HCT116 (cell line): ENCODE measurements around the gene PDGFA. TPM values are rescaled to one million over a fixed set of nuclear protein-coding genes. Genes with fewer than 3 reads are reported as not detected.

Experiments used
- ATAC-seq: fragments of 200-7000 bp; cut with Tn5 transposase; 2 replicates; pipeline ENCODE4 v1.9.1; 2020; ENCODE audit warnings: mild to moderate bottlenecking, moderate library complexity
- BruUV-seq: library from RNA; stranded (reverse); fragments of 400-500 nt; replicated peaks from 2 replicates; lab custom pipeline; 2021; lab: Mats Ljungman, UMichigan
- CTCF ChIA-PET: fragments of 300-600 bp; sonication (Branson Sonifier 250); formaldehyde crosslinking; loops from one replicate; lab custom pipeline; 2021; ENCODE audit warnings: antibody characterized with exemption; lab: Charles Lee
- POLR2A ChIA-PET: fragments of 300-600, 350-600 bp; sonication (Branson Sonifier 250); formaldehyde crosslinking; loops from one replicate; lab custom pipeline; 2021; ENCODE audit warnings: antibody characterized with exemption; lab: Charles Lee
- RAD21 ChIA-PET, 2 experiments: fragments of 300-600 bp; sonication (Branson Sonifier 250); formaldehyde crosslinking; loops; one replicate each; lab custom pipeline; 2023; ENCODE audit warnings: low total read pairs in 2 of 2; ENCODE audit not compliant: uncharacterized antibody in 2 of 2, unreplicated experiment in 2 of 2, low non-redundant PET in 1 of 2; lab: Charles Lee
- DNase-seq: peaks from one replicate; pipeline ENCODE4 v3.0.0-alpha.2; 2010; ENCODE audit warnings: low read depth, low spot score
- H2AFZ ChIP-seq: fragments of 200-600 bp; shearing (Covaris generic), sonication (generic); 2 replicates; pipeline ENCODE4 v1.6.1; 2017; ENCODE audit warnings: low read depth, mixed run types, mixed read lengths, antibody characterized with exemption, low read length; ENCODE audit not compliant: poor library complexity, severe bottlenecking
- H3K27ac ChIP-seq: 2 replicates; pipeline ENCODE4 v1.5.1; 2012; ENCODE audit warnings: low read depth, low read length
- H3K27me3 ChIP-seq: fragments of 200-600 bp; sonication (generic); 2 replicates; pipeline ENCODE4 v1.6.1; 2016; ENCODE audit warnings: mixed run types, low read length, mixed read lengths; ENCODE audit not compliant: insufficient read depth
- H3K36me3 ChIP-seq, 2 experiments: fragments of 200-500 bp in 1 of 2; fragments of 200-600 bp in 1 of 2; sonication (Bioruptor generic) in 1 of 2; sonication (generic) in 1 of 2; 2 replicates each; pipeline versions ENCODE4 v1.5.1 to v1.6.1; 2014 to 2016; ENCODE audit warnings: low read length in 2 of 2, inconsistent platforms in 1 of 2, mixed read lengths in 1 of 2, mixed run types in 1 of 2; ENCODE audit not compliant: insufficient read depth in 2 of 2, control insufficient read depth in 1 of 2
- H3K4me1 ChIP-seq, 2 experiments: fragments of 200-600 bp in 1 of 2; sonication (generic) in 1 of 2; 2 replicates each; pipeline versions ENCODE4 v1.5.1 to v1.6.1; 2012 to 2017; ENCODE audit warnings: low read length in 2 of 2, inconsistent platforms in 1 of 2, mild to moderate bottlenecking in 1 of 2, mixed read lengths in 1 of 2, mixed run types in 1 of 2, moderate library complexity in 1 of 2; ENCODE audit not compliant: insufficient read depth in 2 of 2, control insufficient read depth in 1 of 2
- H3K4me2 ChIP-seq: fragments of 200-600 bp; sonication (generic); 2 replicates; pipeline ENCODE4 v1.6.1; 2017; ENCODE audit warnings: mixed run types, low read length, mixed read lengths
- H3K4me3 ChIP-seq, 2 experiments: fragments of 200-600 bp in 1 of 2; sonication (generic) in 1 of 2; replicated peaks in 1 of 2; 2 replicates each; pipeline ENCODE4 v1.5.1; 2011 to 2016; ENCODE audit warnings: low read length in 2 of 2, control low read depth in 1 of 2, low read depth in 1 of 2, mild to moderate bottlenecking in 1 of 2, mixed read lengths in 1 of 2, mixed run types in 1 of 2
- H3K79me2 ChIP-seq: fragments of 200-600 bp; sonication (generic); 2 replicates; pipeline ENCODE4 v1.6.1; 2017; ENCODE audit warnings: mild to moderate bottlenecking, mixed run types, low read length, moderate library complexity, mixed read lengths; ENCODE audit not compliant: insufficient read depth
- H3K9ac ChIP-seq: fragments of 200-600 bp; sonication (generic); 2 replicates; pipeline ENCODE4 v1.6.1; 2016; ENCODE audit warnings: low read length, mixed read lengths
- H3K9me2 ChIP-seq: fragments of 200-600 bp; sonication (generic), shearing (Covaris generic); 2 replicates; pipeline ENCODE4 v1.6.1; 2017; ENCODE audit warnings: mixed run types, mild to moderate bottlenecking, moderate library complexity; ENCODE audit not compliant: insufficient read depth
- H3K9me3 ChIP-seq, 2 experiments: fragments of 200-500 bp in 1 of 2; fragments of 200-600 bp in 1 of 2; sonication (Bioruptor generic) in 1 of 2; sonication (generic) in 1 of 2; 2 replicates each; pipeline ENCODE4 v1.6.1; 2014 to 2017; ENCODE audit warnings: low read length in 2 of 2, mixed read lengths in 2 of 2, inconsistent platforms in 1 of 2, low read depth in 1 of 2, mild to moderate bottlenecking in 1 of 2, mixed run types in 1 of 2, moderate library complexity in 1 of 2; ENCODE audit not compliant: control insufficient read depth in 1 of 2, insufficient read depth in 1 of 2
- H4K20me1 ChIP-seq: fragments of 200-600 bp; sonication (generic), shearing (Covaris generic); 2 replicates; pipeline ENCODE4 v1.6.1; 2017; ENCODE audit warnings: mixed run types, mild to moderate bottlenecking, moderate library complexity; ENCODE audit not compliant: insufficient read depth
- CBX3 ChIP-seq: IDR thresholded peaks from 2 replicates; pipeline ENCODE4 v1.6.1; 2012; ENCODE audit warnings: low read depth
- ELF1 ChIP-seq: IDR thresholded peaks from 2 replicates; pipeline ENCODE4 v1.6.1; 2012; ENCODE audit warnings: low read depth, borderline replicate concordance
- FOSL1 ChIP-seq: IDR thresholded peaks from 2 replicates; pipeline ENCODE4 v1.6.1; 2012; ENCODE audit warnings: low read depth
- JUND ChIP-seq: IDR thresholded peaks from 2 replicates; pipeline ENCODE4 v1.6.1; 2012
- POLR2A ChIP-seq: IDR thresholded peaks from 2 replicates; pipeline ENCODE4 v1.7.0; 2011; ENCODE audit warnings: borderline replicate concordance; ENCODE audit not compliant: insufficient read depth, insufficient read length; ENCODE audit errors: extremely low read depth
- POLR2AphosphoS5 ChIP-seq: IDR thresholded peaks from 2 replicates; pipeline ENCODE4 v1.6.1; 2011; ENCODE audit warnings: mild to moderate bottlenecking, low read depth, low read length, moderate library complexity
- RAD21 ChIP-seq: IDR thresholded peaks from 2 replicates; pipeline ENCODE4 v1.6.1; 2012; ENCODE audit warnings: low read depth, mild to moderate bottlenecking
- SIN3A ChIP-seq: IDR thresholded peaks from 2 replicates; pipeline ENCODE4 v1.6.1; 2012; ENCODE audit warnings: low read depth
- YY1 ChIP-seq: IDR thresholded peaks from 2 replicates; pipeline ENCODE4 v1.6.1; 2011; ENCODE audit warnings: low read length, low read depth, moderate library complexity, mild to moderate bottlenecking; ENCODE audit not compliant: insufficient replicate concordance; ENCODE audit errors: extremely low read depth
- intact Hi-C: fragments of 100-400 bp; cut with micrococcal nuclease; formaldehyde crosslinking; loops from 2 replicates; pipeline ENCODE4 v1.10.0; 2022
- total RNA-seq: library from RNA; stranded (reverse); gene quantifications from one replicate; pipeline ENCODE4 v1.2.1, GENCODE V29; 2021; ENCODE audit not compliant: unreplicated experiment
- TF ChIP-seq, protein P1 (sequence below): IDR thresholded peaks from 2 replicates; pipeline ENCODE4 v1.6.1; 2012
- TF ChIP-seq, protein P2 (sequence below): IDR thresholded peaks from 2 replicates; pipeline ENCODE4 v1.6.1; 2012
- TF ChIP-seq, protein P3 (sequence below): IDR thresholded peaks from 2 replicates; pipeline ENCODE4 v1.6.1; 2012; ENCODE audit warnings: low read depth
- TF ChIP-seq, protein P4 (sequence below): IDR thresholded peaks from 2 replicates; pipeline ENCODE4 v1.6.1; 2011; ENCODE audit warnings: mild to moderate bottlenecking, low read length, moderate library complexity; ENCODE audit not compliant: insufficient replicate concordance; ENCODE audit errors: extremely low read depth

Gene PDGFA
- total RNA-seq, 1 experiment from 2014 or later, result 44.7 TPM

DNA sequence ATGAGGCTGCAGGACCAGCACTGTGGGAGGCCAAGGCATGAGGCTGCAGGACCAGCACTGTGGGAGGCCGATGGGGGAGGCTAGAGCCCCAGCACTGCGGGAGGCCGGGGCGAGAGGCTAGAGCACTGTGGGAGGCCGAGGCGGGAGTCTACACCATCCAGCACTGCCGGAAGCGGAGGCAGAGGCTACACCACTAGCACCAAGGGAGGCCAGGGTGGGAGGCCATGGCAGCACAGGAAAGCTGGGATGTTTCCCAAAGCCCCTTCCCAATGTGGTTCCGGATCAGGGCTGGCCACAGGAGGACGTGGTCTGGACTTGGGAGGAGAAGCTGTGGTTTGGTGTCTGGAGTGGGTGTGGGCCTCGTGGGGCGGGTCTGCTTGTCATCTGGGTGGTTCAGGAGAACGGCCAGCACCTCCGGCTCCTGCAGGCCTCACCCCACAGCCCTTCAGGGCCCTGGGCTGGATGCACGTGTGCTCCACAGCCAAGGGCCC lies 43.6 kb downstream of the PDGFA start (continued):
- TF ChIP-seq, protein P1, sequence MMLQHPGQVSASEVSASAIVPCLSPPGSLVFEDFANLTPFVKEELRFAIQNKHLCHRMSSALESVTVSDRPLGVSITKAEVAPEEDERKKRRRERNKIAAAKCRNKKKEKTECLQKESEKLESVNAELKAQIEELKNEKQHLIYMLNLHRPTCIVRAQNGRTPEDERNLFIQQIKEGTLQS, result no peak
- TF ChIP-seq ELF1, result no peak
- TF ChIP-seq RAD21, result no peak
- no peak for TF ChIP-seq POLR2AphosphoS5
- TF ChIP-seq POLR2A, result no peak

DNA sequence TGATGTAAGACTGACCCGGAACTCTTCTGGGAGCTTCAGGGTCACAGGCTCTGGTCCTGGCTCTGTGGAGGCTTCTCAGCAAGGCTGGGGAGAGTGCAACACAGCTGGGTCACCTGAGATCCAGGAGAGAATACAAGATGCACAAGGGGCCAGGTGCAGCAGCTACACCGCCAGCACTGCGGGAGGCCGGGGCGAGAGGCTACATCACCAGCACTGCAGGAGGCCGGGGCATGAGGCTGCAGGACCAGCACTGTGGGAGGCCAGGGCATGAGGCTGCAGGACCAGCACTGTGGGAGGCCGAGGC lies 44.3 kb downstream of the PDGFA start:
- Histone ChIP-seq H3K27ac (no peak overlapping the region), H2AFZ (no peak overlapping the region), H3K79me2 (no peaks in the 10 kb centered on the region), H3K9ac (no peak overlapping the region), H3K9me3 (peaks cover 0 to 4% of the 10 kb centered on the region in 2 experiments; a peak in 1 of 4 replicates), H3K9me2 (no peaks in the 10 kb centered on the region), H3K4me1 (peaks cover 2 to 9% of the 10 kb centered on the region in 2 experiments; a peak in 3 of 4 replicates), H3K4me3 (no peak overlapping the region), H3K27me3 (peaks cover 6% of the 10 kb centered on the region; the same call in 1 of the 2 replicates), H3K4me2 (no peak overlapping the region), H3K36me3 (no peaks in the 10 kb centered on the region), H4K20me1 (no peaks in the 10 kb centered on the region)
- no peak for ATAC-seq
- no TSS peak for BruUV-seq
- POLR2A ChIA-PET, result no interaction called here
- RAD21 ChIA-PET, result no interaction called here
- no peak for DNase-seq
- TF ChIP-seq CBX3, result no peak
- TF ChIP-seq, protein P2, sequence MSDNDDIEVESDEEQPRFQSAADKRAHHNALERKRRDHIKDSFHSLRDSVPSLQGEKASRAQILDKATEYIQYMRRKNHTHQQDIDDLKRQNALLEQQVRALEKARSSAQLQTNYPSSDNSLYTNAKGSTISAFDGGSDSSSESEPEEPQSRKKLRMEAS, result no peak
- TF ChIP-seq JUND, result no peak
- no peak for TF ChIP-seq FOSL1
- TF ChIP-seq, protein P3, sequence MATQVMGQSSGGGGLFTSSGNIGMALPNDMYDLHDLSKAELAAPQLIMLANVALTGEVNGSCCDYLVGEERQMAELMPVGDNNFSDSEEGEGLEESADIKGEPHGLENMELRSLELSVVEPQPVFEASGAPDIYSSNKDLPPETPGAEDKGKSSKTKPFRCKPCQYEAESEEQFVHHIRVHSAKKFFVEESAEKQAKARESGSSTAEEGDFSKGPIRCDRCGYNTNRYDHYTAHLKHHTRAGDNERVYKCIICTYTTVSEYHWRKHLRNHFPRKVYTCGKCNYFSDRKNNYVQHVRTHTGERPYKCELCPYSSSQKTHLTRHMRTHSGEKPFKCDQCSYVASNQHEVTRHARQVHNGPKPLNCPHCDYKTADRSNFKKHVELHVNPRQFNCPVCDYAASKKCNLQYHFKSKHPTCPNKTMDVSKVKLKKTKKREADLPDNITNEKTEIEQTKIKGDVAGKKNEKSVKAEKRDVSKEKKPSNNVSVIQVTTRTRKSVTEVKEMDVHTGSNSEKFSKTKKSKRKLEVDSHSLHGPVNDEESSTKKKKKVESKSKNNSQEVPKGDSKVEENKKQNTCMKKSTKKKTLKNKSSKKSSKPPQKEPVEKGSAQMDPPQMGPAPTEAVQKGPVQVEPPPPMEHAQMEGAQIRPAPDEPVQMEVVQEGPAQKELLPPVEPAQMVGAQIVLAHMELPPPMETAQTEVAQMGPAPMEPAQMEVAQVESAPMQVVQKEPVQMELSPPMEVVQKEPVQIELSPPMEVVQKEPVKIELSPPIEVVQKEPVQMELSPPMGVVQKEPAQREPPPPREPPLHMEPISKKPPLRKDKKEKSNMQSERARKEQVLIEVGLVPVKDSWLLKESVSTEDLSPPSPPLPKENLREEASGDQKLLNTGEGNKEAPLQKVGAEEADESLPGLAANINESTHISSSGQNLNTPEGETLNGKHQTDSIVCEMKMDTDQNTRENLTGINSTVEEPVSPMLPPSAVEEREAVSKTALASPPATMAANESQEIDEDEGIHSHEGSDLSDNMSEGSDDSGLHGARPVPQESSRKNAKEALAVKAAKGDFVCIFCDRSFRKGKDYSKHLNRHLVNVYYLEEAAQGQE, result no peak
- TF ChIP-seq YY1, result no peak
- no peak for TF ChIP-seq SIN3A
- TF ChIP-seq, protein P4, sequence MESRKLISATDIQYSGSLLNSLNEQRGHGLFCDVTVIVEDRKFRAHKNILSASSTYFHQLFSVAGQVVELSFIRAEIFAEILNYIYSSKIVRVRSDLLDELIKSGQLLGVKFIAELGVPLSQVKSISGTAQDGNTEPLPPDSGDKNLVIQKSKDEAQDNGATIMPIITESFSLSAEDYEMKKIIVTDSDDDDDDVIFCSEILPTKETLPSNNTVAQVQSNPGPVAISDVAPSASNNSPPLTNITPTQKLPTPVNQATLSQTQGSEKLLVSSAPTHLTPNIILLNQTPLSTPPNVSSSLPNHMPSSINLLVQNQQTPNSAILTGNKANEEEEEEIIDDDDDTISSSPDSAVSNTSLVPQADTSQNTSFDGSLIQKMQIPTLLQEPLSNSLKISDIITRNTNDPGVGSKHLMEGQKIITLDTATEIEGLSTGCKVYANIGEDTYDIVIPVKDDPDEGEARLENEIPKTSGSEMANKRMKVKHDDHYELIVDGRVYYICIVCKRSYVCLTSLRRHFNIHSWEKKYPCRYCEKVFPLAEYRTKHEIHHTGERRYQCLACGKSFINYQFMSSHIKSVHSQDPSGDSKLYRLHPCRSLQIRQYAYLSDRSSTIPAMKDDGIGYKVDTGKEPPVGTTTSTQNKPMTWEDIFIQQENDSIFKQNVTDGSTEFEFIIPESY, result no peak
- intact Hi-C loops, result no loop called here
- CTCF ChIA-PET, result no interaction called here
